HK-2 (cell line): ENCODE results near the gene PLXNB2.
A peak's percentile ranks its signal among the peaks of the same experiment; 100 is the strongest.

ENCODE experiments used
- DNase-seq: peaks from one replicate; pipeline ENCODE4 v3.0.0-alpha.2; 2018; ENCODE audit not compliant: unreplicated experiment

Gene PLXNB2

GRCh38 chr22:50310031-50310722 lies 2.7 kb upstream of the PLXNB2 start:
- no peak for DNase-seq

- DNase-seq = no peak
Measured at GRCh38 chr22:50309601-50309991, 2.1 kb upstream of the PLXNB2 start.

DNA sequence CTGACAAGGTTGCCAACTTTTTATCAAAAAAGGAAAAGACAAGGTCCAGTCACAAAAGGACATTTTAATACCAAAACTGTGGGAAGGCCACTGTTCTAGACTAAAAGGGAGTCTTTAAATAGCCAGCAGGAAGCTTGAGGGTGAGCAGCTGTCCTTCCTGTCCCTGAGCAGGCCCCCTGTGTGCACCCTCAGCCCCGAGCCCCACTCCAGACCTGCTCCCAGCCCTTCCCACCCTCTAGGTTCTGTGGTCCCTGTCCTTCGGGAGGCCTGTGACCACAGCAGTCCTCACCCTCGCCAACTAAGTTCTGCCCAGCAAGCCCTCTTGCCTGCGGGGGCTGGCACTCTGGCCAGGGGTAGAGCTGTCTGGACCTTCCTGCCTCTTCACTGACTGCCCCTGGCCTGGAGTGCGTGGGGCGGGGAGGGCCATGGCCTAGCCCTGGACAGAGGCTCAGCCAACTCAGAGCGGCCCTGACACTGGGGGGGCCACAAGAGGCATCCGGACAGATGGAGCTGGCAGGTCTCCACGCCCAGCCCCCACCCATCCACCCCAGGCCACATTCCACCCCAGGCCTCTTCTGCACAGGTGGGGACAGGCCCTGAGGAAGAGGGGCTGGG lies 1.6 kb upstream of the PLXNB2 start:
- no peak for DNase-seq

DNA sequence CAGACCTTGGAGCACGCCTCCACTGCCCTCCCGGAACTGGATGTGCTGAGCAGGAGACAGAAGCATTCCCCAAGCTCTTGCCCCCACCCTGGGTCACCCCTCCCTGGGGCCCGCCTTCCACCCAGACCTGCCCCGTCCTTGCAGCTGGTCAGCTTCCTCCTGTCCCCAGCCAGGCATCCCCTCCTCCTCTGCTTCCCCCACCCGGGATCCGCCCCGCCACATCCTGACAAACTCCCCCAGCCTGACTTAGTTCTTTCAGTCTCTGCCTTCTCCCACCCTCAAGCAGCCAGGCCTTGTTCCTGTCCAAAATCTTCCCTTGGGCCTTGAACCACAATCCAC lies 1.1 kb upstream of the PLXNB2 start:
- DNase-seq = peak; percentile 71

GRCh38 chr22:50307890-50308596 lies 597 bp upstream of the PLXNB2 start:
- no peak for DNase-seq

- DNase-seq = peak; percentile 95
Measured at GRCh38 chr22:50305923-50306566, 1.4 kb downstream of the PLXNB2 start.

- no peak for DNase-seq
Measured at GRCh38 chr22:50305393-50305922, 2.0 kb downstream of the PLXNB2 start.

DNA sequence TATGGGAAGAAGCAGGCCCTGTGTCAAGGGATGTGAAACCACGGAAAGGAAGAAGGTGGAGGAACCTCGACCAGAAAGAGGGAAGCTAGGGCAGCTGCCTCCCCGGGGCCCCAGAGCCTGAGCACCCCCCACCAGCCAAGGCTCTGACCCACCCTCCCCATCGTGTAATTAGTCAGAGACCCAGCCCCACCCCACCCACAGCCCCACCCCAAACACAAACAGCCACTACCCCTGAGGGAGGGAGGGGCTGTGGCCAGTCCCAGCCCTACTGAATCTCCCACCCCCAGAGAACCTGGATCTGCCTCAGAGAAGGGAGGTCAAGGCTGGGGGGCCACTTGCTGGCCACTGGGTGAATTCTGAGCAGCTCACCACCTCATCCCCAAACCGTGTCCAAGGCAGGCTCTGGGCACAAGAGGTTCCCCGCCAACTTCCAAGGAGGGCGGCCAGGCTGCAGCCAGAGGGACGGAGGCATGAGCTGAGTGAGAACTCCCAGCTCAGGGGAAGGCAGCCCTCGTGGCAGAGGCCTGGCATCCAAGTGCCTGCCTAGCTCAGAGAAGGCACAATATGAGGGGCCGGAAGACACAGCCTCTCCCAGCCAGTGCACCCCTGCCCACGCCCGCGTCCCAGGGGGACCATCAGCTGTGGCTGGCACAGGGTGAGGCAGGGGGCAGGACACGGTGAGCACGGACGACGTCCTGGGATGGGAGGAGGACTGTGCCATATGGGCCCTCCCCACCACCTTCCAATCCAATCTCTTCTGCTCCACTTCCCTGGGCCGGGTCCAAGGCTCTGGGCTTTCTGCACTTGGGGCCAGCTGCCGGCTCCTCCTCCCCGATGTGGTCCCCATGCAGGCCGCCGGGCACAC lies 2.7 kb downstream of the PLXNB2 start:
- no peak for DNase-seq

GRCh38 chr22:50303848-50304527 lies 3.5 kb downstream of the PLXNB2 start:
- peak; percentile 61 for DNase-seq

DNA sequence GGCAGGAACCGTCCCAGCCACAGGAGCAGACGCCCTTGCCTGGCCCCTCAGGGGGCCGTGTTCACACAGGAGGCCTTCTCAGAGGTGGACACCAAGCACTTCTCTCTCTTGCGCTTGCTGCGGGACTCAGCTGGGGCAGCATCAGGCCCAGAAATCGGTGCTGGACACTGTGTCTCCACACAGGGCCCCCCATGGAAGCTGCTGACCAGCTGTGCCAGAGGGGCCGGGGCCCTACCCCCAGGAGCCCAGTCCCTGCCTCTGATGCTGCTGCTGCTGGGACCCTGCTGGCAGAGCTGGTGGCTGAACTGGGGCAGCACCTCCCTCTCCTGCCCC lies 4.0 kb downstream of the PLXNB2 start:
- no peak for DNase-seq

DNA sequence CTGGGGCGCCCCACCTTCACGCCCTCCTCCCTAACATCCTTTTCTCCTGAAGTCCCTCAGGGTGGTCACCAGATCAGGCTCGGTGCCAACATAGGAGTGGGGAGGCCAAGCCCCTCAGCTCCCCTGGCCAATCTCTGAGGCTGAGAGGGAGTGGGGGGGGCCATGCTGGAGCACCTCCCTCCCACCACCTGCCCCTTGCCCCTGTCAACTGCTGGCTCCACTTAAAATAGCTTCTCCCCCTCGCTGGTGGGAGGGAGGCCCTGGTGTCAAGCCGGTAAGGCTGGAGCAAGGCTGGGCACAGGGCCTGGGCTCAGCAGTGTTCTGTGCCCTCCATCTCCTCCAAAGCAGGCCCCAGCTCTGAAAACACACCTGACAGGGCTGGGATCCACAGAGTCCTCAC lies 4.9 kb downstream of the PLXNB2 start:
- no peak for DNase-seq

DNA sequence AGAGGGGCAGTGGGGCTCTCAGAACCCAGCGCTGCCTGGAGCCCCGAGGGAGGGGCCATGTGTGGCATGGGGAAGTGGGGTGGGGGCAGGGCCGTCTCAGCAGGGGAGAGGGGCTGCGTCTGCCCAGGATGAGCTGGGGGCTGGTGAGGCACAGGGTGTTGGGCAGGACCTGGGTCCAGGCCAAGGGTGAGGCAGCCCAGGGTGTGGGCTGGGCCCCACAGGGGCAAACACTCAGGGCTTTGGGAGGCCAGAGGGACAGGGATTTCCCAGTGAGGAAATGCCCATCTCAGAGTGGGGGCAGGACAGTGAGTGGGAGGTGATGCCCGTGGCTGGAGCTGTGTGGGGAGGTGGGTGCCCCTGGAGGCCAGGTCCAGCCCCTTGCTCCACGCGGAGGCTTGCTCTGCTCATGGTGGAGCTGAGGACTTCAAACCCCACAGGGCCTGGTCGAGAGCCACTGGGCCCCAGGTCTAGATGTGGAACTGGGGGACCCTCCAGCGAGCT lies 5.4 kb downstream of the PLXNB2 start:
- DNase-seq = peak; percentile 42

GRCh38 chr22:50301581-50301991 lies 5.9 kb downstream of the PLXNB2 start:
- DNase-seq = no peak

DNA sequence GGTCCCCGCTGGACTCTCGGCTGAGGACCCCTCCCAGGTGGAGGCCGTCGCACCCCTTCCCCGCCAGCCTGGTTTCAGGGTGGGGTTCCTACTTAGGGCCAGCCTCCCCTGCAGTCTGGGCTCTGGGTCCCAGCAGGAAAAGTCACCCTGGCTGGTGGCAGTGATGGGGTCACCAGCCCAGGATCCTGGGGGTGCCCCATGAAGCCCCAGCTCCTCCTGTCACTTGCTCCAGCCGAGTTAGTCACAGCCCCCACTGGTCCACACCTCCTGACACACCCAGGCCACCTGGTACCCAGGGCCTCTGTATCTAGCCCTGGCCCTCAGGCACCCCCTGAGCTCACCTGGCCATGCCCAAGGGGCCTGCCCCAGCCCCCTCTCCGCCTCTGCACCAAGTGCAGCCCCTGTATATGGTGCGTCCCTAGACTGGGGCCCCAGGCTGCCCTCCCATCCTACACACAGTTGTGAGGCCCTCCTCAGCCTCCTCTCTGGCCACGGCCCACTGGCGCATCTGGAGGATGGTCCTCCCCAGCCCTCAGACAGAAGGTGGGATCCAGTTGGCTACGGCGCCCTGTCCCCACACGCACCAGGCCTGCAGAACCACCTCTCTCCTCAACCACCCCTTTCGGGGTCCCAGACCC lies 6.7 kb downstream of the PLXNB2 start:
- DNase-seq = no peak

DNA sequence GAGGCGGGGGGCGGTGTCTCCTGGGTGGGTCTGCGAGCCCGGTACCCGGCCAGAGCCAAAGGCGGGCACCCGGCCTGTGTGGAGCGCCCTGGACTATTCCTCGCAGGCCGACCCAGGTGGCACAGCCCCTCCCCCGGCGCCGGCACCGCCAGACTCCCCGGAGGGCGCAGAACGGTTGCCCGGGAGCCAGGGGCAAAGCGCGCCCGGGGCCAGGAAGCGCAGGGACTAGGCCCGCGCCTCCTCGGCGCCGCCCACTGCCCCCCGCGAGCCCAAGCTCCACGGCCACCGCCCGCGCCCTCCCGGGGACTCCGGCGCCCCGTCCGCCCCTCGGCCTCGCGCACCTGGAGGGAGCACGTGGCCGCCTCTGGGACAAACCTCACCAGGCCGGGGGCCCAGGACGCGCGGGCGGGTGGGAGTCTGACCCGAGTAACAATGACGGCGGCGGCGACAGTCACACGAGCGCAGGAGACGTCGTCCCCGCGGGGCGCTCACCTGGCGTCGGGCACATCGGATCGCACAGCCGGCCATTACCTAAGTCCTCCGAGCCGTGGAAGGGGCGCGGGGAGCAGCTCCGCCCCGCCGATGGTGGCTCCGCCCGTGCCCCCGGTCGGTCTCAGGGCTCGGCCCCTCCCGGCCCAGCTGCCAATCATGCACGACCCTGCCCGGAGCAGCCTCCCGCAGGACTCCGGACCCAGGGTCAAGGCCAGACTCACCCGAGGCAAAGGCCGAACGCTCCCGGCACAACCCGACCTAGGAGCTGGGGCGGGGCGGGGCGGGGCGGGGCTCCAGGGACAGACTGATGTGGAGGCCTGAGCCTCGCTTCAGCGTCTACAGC lies 7.4 kb downstream of the PLXNB2 start:
- DNase-seq = no peak

GRCh38 chr22:50298937-50299784 lies 8.3 kb downstream of the PLXNB2 start:
- DNase-seq = no peak

DNA sequence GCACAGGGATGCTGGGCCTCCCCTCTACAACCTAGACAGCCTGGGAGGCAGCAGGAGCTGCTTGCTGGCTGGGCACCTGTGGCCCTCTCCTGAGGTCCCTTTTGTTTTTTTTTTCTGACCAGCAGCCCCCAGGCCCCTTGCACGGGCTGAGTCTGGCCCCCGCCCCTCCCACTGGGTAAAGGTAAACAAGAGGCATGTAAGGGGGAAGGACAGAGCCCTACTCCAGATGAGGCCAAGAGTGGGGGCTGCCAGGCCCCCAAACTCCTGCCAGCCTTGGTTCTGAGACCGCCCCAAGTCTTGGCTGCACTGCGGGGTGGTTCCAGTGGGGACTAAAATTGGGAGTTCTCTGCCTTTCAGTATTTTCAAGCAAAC lies 9.2 kb downstream of the PLXNB2 start:
- no peak for DNase-seq

DNA sequence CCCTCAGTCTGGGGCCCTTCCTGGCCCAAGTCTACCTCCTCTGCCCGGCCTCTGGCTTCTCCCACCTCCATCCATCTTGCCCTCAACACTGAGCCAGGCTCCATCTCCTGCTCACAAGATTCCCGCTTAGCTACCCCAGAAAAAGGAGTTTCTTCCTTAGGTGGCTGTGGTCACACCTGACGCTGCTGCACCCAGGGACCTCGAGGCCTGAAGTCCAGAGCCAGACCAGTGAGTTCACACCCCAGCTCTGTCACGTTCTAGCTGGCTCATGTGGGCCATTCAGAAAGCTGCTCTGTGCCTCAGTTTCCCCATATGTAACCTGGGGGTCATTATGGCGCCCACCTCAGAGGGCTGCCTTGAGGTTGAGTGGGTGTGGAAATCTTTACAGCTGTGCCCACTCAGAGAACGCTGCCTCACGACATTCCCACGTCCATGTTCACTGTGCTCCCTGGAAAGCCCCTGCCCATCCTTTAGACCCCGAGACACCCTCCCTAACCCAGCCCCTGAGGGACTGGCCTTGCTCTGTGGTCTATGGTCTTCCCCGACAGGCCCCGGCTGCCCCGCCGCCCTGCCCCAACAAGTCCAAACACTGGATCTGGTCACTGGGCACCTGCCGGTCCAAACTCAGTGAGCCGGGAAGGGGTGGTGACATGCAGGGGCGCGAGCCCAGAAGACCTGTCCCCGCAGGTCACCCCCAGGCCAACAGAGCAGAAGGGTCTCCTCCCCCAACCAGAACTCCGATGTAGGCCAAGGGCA lies 9.8 kb downstream of the PLXNB2 start:
- DNase-seq = no peak
